Gastrocnemius medialis (tissue), 4 donors: ENCODE results near the gene ST6GALNAC3. TPM values are rescaled to one million over a fixed set of nuclear protein-coding genes. Genes with fewer than 3 reads are reported as not detected.

Experiments
- ATAC-seq, 2 donors: fragments of 150-250 bp; one replicate each; pipeline ENCODE4 v1.9.1; 2016
- DNase-seq, 2 donors: peaks; one replicate each; pipeline ENCODE4 v3.0.0-alpha.2; 2019
- H3K27ac ChIP-seq, 4 donors: fragments of 200-600 bp; sonication (generic); 1 replicate in 1 of 4; 2 replicates in 3 of 4; pipeline ENCODE4 v1.5.1; 2016 to 2018; ENCODE audit warnings: mild to moderate bottlenecking in 2 of 4, moderate library complexity in 1 of 4
- H3K27me3 ChIP-seq, 3 donors: fragments of 200-600 bp; sonication (generic) in 2 of 3; 1 replicate in 1 of 3; 2 replicates in 2 of 3; pipeline versions ENCODE4 v1.5.1 to v1.6.0; 2016 to 2019; ENCODE audit warnings: mild to moderate bottlenecking in 1 of 3, moderate library complexity in 1 of 3
- H3K36me3 ChIP-seq, 2 donors: fragments of 200-600 bp; sonication (generic) in 1 of 2; one replicate each; pipeline ENCODE4 v1.5.1; 2017 to 2018
- H3K4me1 ChIP-seq, 2 donors: fragments of 200-600 bp; sonication (generic) in 1 of 2; one replicate each; pipeline ENCODE4 v1.5.1; 2016 to 2017; ENCODE audit warnings: mild to moderate bottlenecking in 2 of 2
- H3K4me3 ChIP-seq, 4 donors: fragments of 200-600 bp; sonication (generic) in 3 of 4; 1 replicate in 1 of 4; 2 replicates in 3 of 4; pipeline ENCODE4 v1.5.1; 2016 to 2019; ENCODE audit warnings: mild to moderate bottlenecking in 2 of 4
- H3K9me3 ChIP-seq, 3 donors: fragments of 200-600 bp; sonication (generic) in 2 of 3; 1 replicate in 1 of 3; 2 replicates in 2 of 3; pipeline ENCODE4 v1.5.1; 2016 to 2019
- POLR2A ChIP-seq, 2 donors: fragments of 450-650 bp; IDR thresholded peaks; one replicate each; pipeline ENCODE4 v1.6.1; 2017; ENCODE audit warnings: antibody characterized with exemption in 2 of 2, mild to moderate bottlenecking in 2 of 2, moderate library complexity in 2 of 2
- in situ Hi-C, 4 donors: fragments of 200-750 bp; cut with MboI; loops; one replicate each; pipeline versions ENCODE4 v1.15.0 to v1.8.0; 2017; ENCODE audit warnings: low sequenced_read_pairs in 4 of 4
- intact Hi-C: fragments of 100-400 bp; cut with DNase I; formaldehyde crosslinking; loops from one replicate; pipeline ENCODE4 v1.15.1; 2023; ENCODE audit warnings: low total_unique reads
- total RNA-seq, 4 donors: library from RNA; depleted of rRNA; stranded (reverse); fragments of >200 nt; gene quantifications; one replicate each; pipeline versions ENCODE4 v1.1.0 to v1.2.3, GENCODE V29; 2016
- TF ChIP-seq, protein P1 (sequence below), 5 experiments: fragments of 450-650 bp in 3 of 5; fragments of 200-600 bp in 2 of 5; sonication (generic) in 2 of 5; IDR thresholded peaks in 4 of 5; conservative IDR thresholded peaks in 1 of 5; 1 replicate in 4 of 5; 2 replicates in 1 of 5; pipeline ENCODE4 v1.5.1; 2016 to 2019; ENCODE audit warnings: antibody characterized with exemption in 5 of 5, mild to moderate bottlenecking in 3 of 5, moderate library complexity in 3 of 5

The ST6GALNAC3 gene
- total RNA-seq, 4 donors from 2014 or later, result 1.7 to 3.9 (median 2.8) TPM

DNA sequence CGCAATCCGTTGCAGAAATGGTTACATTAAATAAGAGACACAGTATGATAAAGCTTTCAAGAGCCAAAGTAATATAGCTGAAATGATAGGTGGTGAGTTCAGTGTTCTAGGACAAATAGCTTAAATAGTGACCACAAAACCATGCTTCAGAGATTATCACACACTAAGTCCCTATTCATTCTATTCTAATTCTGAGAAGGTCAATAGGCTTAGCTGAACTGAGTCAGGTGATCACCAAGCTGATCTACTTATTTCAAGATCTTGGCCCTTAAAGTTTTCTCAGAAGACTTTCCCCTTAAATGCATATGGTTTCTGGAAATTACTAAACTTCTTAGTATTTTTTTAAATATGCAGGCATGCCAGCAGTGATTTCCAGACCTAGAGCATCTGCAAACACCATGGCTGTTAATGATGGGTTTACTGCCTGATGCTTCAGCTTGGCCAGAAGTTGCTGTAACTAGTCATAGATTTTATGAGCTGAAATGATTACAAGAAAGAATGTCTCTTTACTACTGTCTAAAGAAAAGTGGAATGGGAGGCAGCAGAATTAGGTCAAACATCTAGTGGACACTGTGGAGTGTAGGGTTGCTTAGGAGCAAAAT is 242.9 kb downstream of the ST6GALNAC3 start:
- ATAC-seq, result no peak

GRCh38 chr1:76330991-76331603 is 256.6 kb downstream of the ST6GALNAC3 start:
- TF ChIP-seq POLR2A (IDR thresholded peaks at IDR 0.05), result no peak
- TF ChIP-seq, protein P1, sequence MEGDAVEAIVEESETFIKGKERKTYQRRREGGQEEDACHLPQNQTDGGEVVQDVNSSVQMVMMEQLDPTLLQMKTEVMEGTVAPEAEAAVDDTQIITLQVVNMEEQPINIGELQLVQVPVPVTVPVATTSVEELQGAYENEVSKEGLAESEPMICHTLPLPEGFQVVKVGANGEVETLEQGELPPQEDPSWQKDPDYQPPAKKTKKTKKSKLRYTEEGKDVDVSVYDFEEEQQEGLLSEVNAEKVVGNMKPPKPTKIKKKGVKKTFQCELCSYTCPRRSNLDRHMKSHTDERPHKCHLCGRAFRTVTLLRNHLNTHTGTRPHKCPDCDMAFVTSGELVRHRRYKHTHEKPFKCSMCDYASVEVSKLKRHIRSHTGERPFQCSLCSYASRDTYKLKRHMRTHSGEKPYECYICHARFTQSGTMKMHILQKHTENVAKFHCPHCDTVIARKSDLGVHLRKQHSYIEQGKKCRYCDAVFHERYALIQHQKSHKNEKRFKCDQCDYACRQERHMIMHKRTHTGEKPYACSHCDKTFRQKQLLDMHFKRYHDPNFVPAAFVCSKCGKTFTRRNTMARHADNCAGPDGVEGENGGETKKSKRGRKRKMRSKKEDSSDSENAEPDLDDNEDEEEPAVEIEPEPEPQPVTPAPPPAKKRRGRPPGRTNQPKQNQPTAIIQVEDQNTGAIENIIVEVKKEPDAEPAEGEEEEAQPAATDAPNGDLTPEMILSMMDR (IDR thresholded peaks at IDR 0.05 in 4 of 5, conservative IDR thresholded peaks at IDR 0.05 in 1 of 5), result peak; percentile 22 to 67 (median 54)
- H3K4me3 ChIP-seq, result no peak overlapping the region
- no peak overlapping the region for H3K27ac ChIP-seq
- intact Hi-C loops (no loop called here), in situ Hi-C loops (no loop called here)
- no peaks in the 10 kb centered on the region for H3K4me1 ChIP-seq
- ATAC-seq (no peak), DNase-seq (no peak)
- no peaks in the 10 kb centered on the region for H3K36me3 ChIP-seq
- no peaks in the 10 kb centered on the region for H3K27me3 ChIP-seq
- no peaks in the 10 kb centered on the region for H3K9me3 ChIP-seq

More for the DNA sequence above, 242.9 kb downstream of the ST6GALNAC3 start:
- intact Hi-C loops (no loop called here), in situ Hi-C loops (no loop called here)
- no peak overlapping the region for H3K4me3 ChIP-seq
- H3K36me3 ChIP-seq, result no peaks in the 10 kb centered on the region
- H3K4me1 ChIP-seq, result no peaks in the 10 kb centered on the region
- no peak for DNase-seq
- no peaks in the 10 kb centered on the region for H3K27me3 ChIP-seq
- H3K27ac ChIP-seq, result no peak overlapping the region
- H3K9me3 ChIP-seq, result no peaks in the 10 kb centered on the region
- TF ChIP-seq, protein P1 (IDR thresholded peaks at IDR 0.05 in 4 of 5, conservative IDR thresholded peaks at IDR 0.05 in 1 of 5), result no peak
- TF ChIP-seq POLR2A (IDR thresholded peaks at IDR 0.05), result no peak

DNA sequence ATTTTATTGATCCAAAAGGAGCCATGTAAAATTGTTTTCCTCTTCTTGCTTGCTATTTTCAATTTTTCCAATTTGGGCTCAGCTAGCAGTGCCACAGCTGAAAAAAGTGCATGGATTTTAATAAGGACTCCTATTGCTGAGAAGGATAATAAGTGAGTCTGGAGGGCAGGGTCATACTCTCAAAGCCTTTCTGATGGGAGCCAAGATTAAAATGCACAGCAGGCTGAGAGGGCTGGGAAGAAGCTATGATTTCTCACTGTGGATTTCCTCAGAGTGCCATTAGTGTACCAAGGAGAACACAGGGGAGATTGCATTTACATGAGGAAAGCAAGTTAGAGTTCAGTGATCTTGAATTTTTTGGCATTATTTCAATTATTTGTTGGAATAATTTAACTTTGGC is 261.3 kb downstream of the ST6GALNAC3 start:
- H3K9me3 ChIP-seq, result no peaks in the 10 kb centered on the region
- H3K27me3 ChIP-seq, result no peaks in the 10 kb centered on the region
- intact Hi-C loops, result no loop called here
- H3K27ac ChIP-seq, result no peak overlapping the region
- no peaks in the 10 kb centered on the region for H3K36me3 ChIP-seq
- no peak for ATAC-seq
- in situ Hi-C loops, result no loop called here
- no peak for DNase-seq
- no peaks in the 10 kb centered on the region for H3K4me1 ChIP-seq
- no peak for TF ChIP-seq POLR2A (IDR thresholded peaks at IDR 0.05)
- TF ChIP-seq, protein P1 (IDR thresholded peaks at IDR 0.05 in 4 of 5, conservative IDR thresholded peaks at IDR 0.05 in 1 of 5), result no peak
- no peak overlapping the region for H3K4me3 ChIP-seq

- intact Hi-C loops (no loop called here), in situ Hi-C loops (no loop called here)
- H3K27ac ChIP-seq, result no peak overlapping the region
- H3K36me3 ChIP-seq, result no peaks in the 10 kb centered on the region
- H3K9me3 ChIP-seq, result no peaks in the 10 kb centered on the region
- DNase-seq, result peak in 1 of 2 donors; percentile 11
- H3K27me3 ChIP-seq, result no peaks in the 10 kb centered on the region
- TF ChIP-seq, protein P1 (IDR thresholded peaks at IDR 0.05 in 4 of 5, conservative IDR thresholded peaks at IDR 0.05 in 1 of 5), result no peak
- TF ChIP-seq POLR2A (IDR thresholded peaks at IDR 0.05), result no peak
- no peak for ATAC-seq
- no peaks in the 10 kb centered on the region for H3K4me1 ChIP-seq
- H3K4me3 ChIP-seq, result no peak overlapping the region
Observed at GRCh38 chr1:76336931-76337371, 262.4 kb downstream of the ST6GALNAC3 start.
